Activated T-helper 2 cell treated with anti-CD3 and anti-CD28 coated beads, Interferon-gamma antibody, Interleukin-2, Interleukin-4, amounts not matched to agents 10 μg/mL and 5 μg/mL and 100 μg/mL, durations not matched to agents 14 hours and 24 hours and 36 hours (primary cell): ENCODE data around the gene CLCN6. TPM values are rescaled to one million over a fixed set of nuclear protein-coding genes. Genes with fewer than 3 reads are reported as not detected.
"Not testable (repeated sequence)": the region's sequence is repeated elsewhere in the genome, so short reads cannot be mapped to it uniquely, and the experiment has no call there.

ENCODE experiments used
- DNase-seq: peaks from one replicate; pipeline ENCODE4 v3.0.0; 2021; ENCODE audit warnings: low spot score
- H3K27ac Mint-ChIP-seq: one replicate; pipeline ENCODE4 v1.8.0; 2021; ENCODE audit warnings: mixed read lengths
- H3K27me3 Mint-ChIP-seq: one replicate; pipeline ENCODE4 v1.8.0; 2021; ENCODE audit warnings: low read depth, mixed read lengths
- H3K36me3 Mint-ChIP-seq: one replicate; pipeline ENCODE4 v1.8.0; 2021; ENCODE audit warnings: low read depth, mixed read lengths
- H3K4me1 Mint-ChIP-seq: one replicate; pipeline ENCODE4 v1.8.0; 2021; ENCODE audit warnings: low read depth, mixed read lengths
- H3K4me3 Mint-ChIP-seq: one replicate; pipeline ENCODE4 v1.8.0; 2021; ENCODE audit warnings: low read depth, mild to moderate bottlenecking, moderate library complexity, mixed read lengths
- H3K9me3 Mint-ChIP-seq: one replicate; pipeline ENCODE4 v1.8.0; 2021; ENCODE audit warnings: mixed read lengths
- intact Hi-C: fragments of 100-400 bp; cut with micrococcal nuclease; formaldehyde crosslinking; loops from one replicate; pipeline ENCODE4 v1.15.1; 2023
- total RNA-seq: library from RNA; stranded (reverse); gene quantifications from 2 replicates; pipeline ENCODE4 v1.2.3, GENCODE V29; 2022

The CLCN6 gene
- total RNA-seq, 1 donor from 2014 or later: 18.8 TPM

DNA sequence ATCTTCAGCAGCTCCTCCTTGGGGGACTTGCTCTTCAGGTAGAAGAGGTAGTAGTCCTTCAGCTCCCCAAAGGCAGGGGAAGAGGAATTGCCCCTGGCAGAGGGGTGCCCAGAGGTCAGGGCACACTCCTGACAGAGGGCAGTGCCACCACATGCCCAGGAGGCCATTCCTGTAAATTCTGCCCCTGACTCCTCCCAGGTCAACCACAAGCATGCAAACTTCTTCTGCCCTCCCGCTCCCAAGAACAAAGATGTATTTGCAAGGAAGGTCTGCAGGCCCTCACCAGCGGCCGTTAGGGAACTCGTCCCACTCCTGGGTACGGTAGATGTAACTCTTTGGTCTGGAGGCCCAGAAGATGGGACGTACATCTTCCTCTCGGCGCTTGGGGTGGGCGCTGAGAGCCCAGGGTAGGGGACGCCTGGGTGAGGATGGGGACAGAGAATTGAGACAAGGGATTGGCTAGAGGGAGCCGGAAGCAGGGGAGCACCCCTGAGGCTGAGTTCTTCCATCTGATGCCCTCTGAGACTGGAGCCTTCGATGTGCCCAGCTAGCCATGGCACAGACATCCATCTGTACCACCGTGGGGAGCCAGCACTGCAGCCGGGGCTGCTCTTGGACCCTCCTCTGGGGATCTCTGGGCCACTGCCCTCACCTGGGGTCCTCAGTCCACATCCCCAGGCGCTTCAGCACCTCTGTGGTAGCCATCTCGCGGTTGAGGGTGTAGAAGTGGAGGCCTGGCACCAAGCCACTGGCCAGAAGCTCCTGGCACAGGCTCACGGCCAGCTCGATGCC, 11.3 kb upstream of the CLCN6 start:
- DNase-seq: no peak
- H3K4me3 Mint-ChIP-seq: no peak overlapping the region
- no peaks in the 10 kb centered on the region for H3K4me1 Mint-ChIP-seq
- peaks cover 40% of the 10 kb centered on the region for H3K36me3 Mint-ChIP-seq
- intact Hi-C loops: no loop called here
- no peaks in the 10 kb centered on the region for H3K27me3 Mint-ChIP-seq
- H3K27ac Mint-ChIP-seq: no peak overlapping the region
- H3K9me3 Mint-ChIP-seq: no peaks in the 10 kb centered on the region

DNA sequence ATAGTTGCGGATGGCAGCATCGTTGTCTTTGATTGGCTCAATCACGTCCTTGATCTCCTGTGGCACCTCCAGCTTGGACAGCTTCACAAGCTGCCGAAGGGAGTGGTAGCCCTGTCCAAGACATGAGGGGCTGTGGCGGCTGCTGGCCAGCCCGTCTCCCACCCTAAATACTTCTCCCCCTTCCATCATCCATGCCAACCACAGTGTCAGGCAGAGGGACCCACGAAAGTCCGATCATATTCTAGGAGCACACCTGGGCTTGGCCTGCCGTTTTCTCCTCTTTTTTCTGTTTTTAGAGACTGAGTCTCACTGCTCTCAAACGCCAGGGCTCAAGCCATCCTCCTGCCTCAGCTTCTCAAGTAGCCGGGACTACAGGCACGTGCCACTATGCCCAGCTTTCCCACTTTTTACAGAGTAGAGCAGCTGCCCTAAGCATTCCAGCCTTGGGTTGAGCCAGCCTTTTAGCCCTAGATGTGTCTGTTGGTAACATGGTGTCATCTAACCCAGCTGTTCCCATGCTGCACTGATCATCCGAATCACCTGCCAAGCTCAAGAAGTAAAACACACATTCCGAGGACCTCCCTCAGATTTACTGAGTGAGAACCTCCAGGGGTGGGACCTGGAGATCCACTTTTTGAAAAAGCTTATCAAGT, 10.6 kb upstream of the CLCN6 start:
- intact Hi-C loops: no loop called here
- H3K27me3 Mint-ChIP-seq: no peaks in the 10 kb centered on the region
- H3K27ac Mint-ChIP-seq: no peak overlapping the region
- no peaks in the 10 kb centered on the region for H3K9me3 Mint-ChIP-seq
- H3K36me3 Mint-ChIP-seq: peaks cover 42% of the 10 kb centered on the region
- no peak for DNase-seq
- no peak overlapping the region for H3K4me3 Mint-ChIP-seq
- H3K4me1 Mint-ChIP-seq: no peaks in the 10 kb centered on the region

DNA sequence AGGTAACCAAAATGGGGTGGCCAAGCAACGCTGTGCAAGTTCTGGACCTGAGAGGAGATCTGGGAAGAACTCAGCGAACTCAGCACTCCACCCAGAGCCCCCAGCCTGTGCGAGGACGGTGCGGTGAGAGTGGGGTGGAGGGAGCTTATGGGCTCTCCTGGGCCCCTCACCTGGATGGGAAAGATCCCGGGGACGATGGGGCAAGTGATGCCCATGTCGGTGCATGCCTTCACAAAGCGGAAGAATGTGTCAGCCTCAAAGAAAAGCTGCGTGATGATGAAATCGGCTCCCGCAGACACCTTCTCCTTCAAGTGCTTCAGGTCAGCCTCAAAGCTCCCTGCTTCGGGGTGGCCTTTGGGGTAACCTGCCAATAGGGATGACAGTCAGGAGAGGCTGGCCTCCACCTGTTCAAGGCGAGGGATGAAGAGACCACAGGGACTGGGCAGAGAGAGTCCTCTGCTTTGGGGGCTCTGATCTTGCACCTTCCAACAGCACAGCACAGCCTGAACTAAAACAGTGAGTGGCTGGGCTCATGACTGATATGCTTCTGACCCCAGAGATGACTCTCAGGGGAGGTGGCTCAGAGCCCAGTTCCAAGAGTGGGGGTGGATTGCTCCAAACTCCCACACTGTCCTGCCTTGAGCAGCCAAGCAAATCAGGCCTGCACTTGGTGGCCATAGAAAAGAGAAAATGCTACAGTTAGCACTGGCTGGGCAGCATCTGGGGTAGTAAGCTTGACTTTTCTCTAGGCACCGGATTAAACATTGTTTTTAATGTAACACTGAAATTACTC, 9.8 kb upstream of the CLCN6 start:
- no peak overlapping the region for H3K27ac Mint-ChIP-seq
- H3K4me1 Mint-ChIP-seq: no peaks in the 10 kb centered on the region
- peaks cover 45% of the 10 kb centered on the region for H3K36me3 Mint-ChIP-seq
- H3K4me3 Mint-ChIP-seq: no peak overlapping the region
- no peak for DNase-seq
- no peaks in the 10 kb centered on the region for H3K27me3 Mint-ChIP-seq
- no peaks in the 10 kb centered on the region for H3K9me3 Mint-ChIP-seq
- intact Hi-C loops: no loop called here

DNA sequence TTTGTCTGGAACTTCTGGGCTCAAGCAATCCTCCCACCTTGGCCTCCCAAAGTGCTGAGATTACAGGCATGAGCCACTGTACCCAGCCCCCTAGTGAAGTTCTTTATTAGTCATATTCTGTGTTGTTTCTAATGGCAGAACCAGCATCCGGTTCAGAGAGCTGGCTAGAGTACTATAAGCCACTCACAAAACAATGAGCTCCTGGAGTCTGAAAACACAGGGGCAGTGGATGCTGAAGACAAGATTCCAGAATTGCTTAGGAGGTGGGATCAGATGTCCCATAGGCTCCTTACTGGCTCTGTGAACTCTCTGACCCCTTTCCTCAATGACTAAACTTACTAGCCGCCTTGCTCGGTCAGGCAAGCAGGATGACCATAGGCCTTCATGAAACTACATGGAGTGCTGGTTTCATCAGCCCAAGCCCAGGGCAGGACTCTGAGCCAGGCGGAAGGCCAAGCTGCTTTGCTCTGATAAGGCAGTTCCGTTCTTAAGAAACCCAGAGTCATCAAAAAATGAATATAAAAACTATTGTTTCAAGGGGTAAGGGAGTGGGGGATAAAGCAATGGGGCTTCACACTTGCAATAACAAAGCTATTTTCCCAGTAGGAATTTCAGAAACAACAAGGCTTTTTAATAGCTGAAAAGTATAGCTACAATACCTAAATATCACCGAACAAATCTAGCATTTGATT, 8.3 kb upstream of the CLCN6 start:
- H3K4me1 Mint-ChIP-seq: peaks cover 7% of the 10 kb centered on the region
- intact Hi-C loops: no loop called here
- no peak overlapping the region for H3K4me3 Mint-ChIP-seq
- no peak overlapping the region for H3K27ac Mint-ChIP-seq
- no peaks in the 10 kb centered on the region for H3K27me3 Mint-ChIP-seq
- H3K36me3 Mint-ChIP-seq: peaks cover 47% of the 10 kb centered on the region
- H3K9me3 Mint-ChIP-seq: no peaks in the 10 kb centered on the region
- no peak for DNase-seq

DNA sequence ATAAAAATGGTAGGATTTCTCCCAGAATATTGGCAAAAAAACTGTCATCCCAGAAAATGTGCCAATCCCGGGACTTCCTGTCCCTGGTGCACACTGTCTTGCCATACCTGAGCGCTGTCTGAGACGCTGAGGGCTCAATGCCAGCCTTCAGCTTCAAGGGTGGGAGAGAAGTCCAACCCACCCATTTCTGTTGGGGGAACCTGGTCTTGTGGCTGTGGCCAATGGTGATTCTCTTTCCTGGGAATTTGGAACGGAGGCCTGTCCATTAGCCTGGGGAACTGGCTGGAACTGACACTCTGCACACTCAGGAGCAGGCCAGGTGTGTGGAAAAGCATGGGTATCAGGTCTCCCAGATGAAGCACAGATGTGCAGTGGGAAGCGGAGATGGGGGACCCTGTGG, 6.9 kb upstream of the CLCN6 start:
- Mint-ChIP-seq H3K4me1 (peaks cover 20% of the 10 kb centered on the region), H3K9me3 (no peaks in the 10 kb centered on the region), H3K27ac (no peak overlapping the region), H3K4me3 (no peak overlapping the region), H3K36me3 (peaks cover 51% of the 10 kb centered on the region), H3K27me3 (no peaks in the 10 kb centered on the region)
- no peak for DNase-seq
- intact Hi-C loops: no loop called here

DNA sequence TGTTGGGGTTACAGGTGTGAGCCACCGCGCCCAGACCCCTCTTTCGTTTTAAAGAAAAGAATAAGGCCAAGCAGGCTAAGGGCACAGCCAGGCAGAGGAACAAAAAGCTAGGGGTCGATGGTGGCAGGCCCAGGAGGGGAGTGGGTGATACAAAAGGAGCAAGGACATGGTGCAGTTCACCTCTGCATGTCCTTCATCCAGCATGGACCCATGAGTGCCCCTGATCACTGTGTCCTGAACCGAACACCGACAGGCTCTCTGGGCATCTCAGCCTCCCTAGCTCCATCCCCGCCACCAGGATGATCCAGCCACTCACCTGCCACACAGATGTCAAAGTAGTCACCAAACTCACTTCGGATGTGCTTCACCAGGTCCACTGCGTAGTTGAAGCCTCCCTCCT, 6.1 kb upstream of the CLCN6 start:
- Mint-ChIP-seq H3K9me3 (no peaks in the 10 kb centered on the region), H3K4me1 (peaks cover 27% of the 10 kb centered on the region), H3K4me3 (no peak overlapping the region), H3K36me3 (peaks cover 44% of the 10 kb centered on the region), H3K27me3 (no peaks in the 10 kb centered on the region), H3K27ac (no peak overlapping the region)
- DNase-seq: no peak
- intact Hi-C loops: no loop called here

DNA sequence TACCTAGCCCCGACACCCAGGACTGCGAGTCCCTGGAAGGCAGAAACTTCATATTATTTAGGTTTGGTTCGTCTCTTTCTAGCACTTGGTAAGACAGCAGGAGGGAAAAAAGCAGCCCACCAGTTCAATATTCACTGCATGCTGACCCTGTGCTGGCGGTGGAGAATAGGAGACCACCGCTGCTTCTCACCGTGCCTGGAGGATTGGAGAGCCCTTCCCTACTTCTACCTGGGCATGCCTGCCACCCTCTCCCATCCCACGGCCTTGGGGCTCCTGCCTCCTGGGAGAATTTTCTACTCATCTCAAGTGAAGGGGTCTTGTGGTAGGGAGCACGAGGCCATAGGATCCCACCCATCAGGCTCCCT, 5.6 kb upstream of the CLCN6 start:
- no peaks in the 10 kb centered on the region for H3K9me3 Mint-ChIP-seq
- H3K27ac Mint-ChIP-seq: no peak overlapping the region
- H3K4me1 Mint-ChIP-seq: peaks cover 28% of the 10 kb centered on the region
- H3K36me3 Mint-ChIP-seq: peaks cover 40% of the 10 kb centered on the region
- H3K4me3 Mint-ChIP-seq: no peak overlapping the region
- intact Hi-C loops: no loop called here
- no peak for DNase-seq
- no peaks in the 10 kb centered on the region for H3K27me3 Mint-ChIP-seq

DNA sequence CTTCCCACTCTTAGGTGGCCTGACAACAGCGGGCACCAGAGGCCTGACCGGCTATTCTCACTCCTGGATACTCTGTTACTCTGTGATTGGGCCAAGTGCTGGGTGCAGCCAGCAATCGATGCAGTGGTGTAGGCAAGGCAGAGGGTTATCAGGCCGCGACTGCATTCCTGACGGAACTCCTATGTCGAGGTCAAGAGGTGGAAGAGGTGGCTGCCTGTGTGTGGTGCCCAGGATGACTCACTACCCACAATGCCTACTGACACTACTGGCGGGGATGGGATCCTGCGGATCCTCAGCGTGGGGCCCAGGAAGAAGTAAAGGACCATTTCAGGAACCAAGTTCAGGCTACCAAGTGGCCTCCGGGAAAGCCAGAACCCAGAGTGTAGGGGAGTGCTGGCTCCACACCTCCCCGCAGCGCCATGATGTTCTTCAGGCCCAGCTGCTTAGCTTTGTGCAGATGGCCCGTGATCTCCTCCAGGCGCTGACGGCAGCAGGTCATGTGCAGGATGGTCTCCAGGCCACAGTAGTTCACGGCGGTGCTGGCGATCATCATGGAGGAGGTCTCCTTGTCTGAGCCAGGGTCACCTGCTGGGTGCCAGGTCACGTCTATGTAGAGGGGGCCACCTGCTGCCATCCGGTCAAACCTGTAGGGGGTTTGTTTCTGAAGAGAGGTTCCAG, 5.1 kb upstream of the CLCN6 start:
- Mint-ChIP-seq H3K4me3 (no peak overlapping the region), H3K36me3 (peaks cover 34% of the 10 kb centered on the region), H3K27ac (no peak overlapping the region), H3K27me3 (no peaks in the 10 kb centered on the region), H3K9me3 (no peaks in the 10 kb centered on the region), H3K4me1 (peaks cover 28% of the 10 kb centered on the region)
- intact Hi-C loops: no loop called here
- no peak for DNase-seq

DNA sequence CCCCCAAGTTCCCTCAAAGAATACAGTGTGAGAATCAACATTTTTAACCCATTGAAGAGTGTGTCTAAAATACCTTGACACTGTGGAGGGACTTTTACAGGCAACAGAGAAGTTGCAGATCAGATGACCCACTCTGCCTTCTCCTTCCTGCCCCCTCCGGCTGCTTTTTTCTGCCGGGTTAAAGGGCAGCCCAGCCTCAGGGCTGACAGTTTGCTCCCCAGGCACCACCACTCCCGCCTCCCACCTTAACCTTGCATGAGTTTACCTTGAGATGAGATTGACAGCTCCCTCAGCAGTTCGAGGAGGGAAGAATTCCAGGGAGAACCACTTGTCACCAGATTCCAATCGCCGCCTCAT, 3.4 kb upstream of the CLCN6 start:
- H3K27me3 Mint-ChIP-seq: no peaks in the 10 kb centered on the region
- no peaks in the 10 kb centered on the region for H3K9me3 Mint-ChIP-seq
- H3K36me3 Mint-ChIP-seq: peaks cover 31% of the 10 kb centered on the region
- H3K4me3 Mint-ChIP-seq: peak overlapping the region; percentile 83
- H3K27ac Mint-ChIP-seq: peak overlapping the region; percentile 18
- intact Hi-C loops: no loop called here
- no peak for DNase-seq
- H3K4me1 Mint-ChIP-seq: peaks cover 36% of the 10 kb centered on the region

DNA sequence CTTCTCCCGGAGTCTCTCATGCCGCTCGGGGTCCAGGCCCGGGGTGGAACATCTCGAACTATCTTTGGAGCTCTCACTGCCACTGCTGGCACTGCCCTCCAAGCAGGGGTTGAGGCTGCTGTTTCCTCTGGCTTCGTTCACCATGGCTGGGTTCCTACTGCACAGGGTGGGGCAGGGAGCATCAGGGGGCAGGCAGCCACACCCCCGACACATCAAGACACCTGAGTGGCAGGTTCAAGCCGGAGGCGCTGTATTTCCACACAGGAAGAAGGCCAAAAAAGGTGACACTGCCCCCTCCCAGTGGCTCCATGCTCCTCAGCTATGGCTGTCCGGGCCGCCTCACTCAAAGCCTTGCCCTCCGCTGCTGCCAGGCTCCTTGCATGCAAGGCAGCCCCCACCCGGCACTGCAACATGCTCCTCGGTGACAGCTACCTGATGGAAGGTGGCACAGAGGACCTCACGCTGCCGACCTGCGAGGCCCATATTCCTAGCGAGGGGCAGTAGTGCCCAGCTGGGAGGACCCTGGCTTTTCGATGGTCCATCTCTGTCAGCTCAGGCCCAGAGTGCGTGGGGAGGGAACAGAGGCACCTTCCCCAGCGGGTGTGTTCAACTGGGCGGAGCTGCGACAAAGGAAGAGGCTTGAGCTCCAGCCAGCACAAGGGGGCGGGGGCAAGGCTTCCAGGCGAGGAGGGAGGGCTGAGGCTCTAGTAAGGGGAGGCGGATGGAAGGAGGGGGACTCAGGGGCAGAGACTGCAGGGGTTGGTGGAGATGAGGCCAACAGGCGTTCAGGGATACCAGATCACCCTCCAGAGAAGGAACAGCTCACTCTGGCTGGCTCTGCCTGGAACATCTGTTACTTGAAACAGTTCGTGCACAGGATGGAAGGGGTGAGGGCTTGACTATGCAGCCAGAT, 2.8 kb upstream of the CLCN6 start:
- peak overlapping the region; percentile 83 for H3K4me3 Mint-ChIP-seq

DNA sequence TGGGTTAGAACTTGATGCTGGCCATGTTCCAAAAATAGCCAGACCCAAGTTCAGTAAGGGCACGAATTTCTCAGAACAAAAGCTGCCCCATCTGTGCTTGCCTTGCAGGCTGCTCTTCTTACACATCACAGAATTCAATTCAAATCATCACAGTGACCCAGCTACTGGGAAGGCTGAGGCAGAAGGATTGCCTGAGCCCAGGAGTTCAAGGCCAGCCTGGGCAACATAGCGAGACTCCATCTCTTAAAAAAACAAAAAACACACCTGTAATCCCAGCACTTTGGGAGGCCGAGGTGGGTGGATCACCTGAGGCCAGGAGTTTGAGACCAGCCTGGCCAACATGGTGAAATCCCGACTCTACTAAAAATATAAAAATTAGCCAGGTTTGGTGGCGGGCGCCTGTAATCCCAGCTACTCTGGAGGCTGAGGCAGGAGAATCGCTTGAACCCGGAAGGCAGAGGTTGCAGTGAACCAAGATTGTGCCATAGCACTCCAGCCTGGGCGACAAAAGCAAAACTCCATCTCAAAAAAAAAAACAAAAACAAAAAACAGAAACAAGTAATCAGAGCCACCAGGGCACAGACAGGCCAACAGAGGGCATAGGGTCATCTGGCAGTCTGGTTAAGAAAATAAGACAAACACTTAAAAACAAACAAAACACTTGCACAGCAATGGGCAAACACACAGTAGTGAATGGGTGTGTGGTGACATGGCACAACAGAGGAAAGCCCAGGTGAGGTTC, 1.9 kb upstream of the CLCN6 start:
- peaks cover 46% of the 10 kb centered on the region for H3K4me1 Mint-ChIP-seq
- DNase-seq, intact Hi-C loops, H3K9me3 Mint-ChIP-seq, H3K27me3 Mint-ChIP-seq: not testable (repeated sequence)
- peak overlapping the region; percentile 90 for H3K4me3 Mint-ChIP-seq
- peaks cover 39% of the 10 kb centered on the region for H3K36me3 Mint-ChIP-seq
- H3K27ac Mint-ChIP-seq: peak overlapping the region; percentile 88

More for the DNA sequence above, 2.8 kb upstream of the CLCN6 start:
- no peaks in the 10 kb centered on the region for H3K9me3 Mint-ChIP-seq
- peaks cover 41% of the 10 kb centered on the region for H3K4me1 Mint-ChIP-seq
- H3K36me3 Mint-ChIP-seq: peaks cover 36% of the 10 kb centered on the region
- peak overlapping the region; percentile 64 for H3K27ac Mint-ChIP-seq
- DNase-seq: peak; percentile 78
- H3K27me3 Mint-ChIP-seq: no peaks in the 10 kb centered on the region
- intact Hi-C loops: no loop called here
